GM18502 (cell line): ENCODE results near the gene FCAMR.

Experiments used
- ATAC-seq: cut with Tn5 transposase; IDR thresholded peaks from one replicate; pipeline ENCODE4 v1.9.1; 2021; ENCODE audit warnings: mild to moderate bottlenecking; ENCODE audit not compliant: unreplicated experiment, poor library complexity

FCAMR gene, protein sequence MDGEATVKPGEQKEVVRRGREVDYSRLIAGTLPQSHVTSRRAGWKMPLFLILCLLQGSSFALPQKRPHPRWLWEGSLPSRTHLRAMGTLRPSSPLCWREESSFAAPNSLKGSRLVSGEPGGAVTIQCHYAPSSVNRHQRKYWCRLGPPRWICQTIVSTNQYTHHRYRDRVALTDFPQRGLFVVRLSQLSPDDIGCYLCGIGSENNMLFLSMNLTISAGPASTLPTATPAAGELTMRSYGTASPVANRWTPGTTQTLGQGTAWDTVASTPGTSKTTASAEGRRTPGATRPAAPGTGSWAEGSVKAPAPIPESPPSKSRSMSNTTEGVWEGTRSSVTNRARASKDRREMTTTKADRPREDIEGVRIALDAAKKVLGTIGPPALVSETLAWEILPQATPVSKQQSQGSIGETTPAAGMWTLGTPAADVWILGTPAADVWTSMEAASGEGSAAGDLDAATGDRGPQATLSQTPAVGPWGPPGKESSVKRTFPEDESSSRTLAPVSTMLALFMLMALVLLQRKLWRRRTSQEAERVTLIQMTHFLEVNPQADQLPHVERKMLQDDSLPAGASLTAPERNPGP

DNA sequence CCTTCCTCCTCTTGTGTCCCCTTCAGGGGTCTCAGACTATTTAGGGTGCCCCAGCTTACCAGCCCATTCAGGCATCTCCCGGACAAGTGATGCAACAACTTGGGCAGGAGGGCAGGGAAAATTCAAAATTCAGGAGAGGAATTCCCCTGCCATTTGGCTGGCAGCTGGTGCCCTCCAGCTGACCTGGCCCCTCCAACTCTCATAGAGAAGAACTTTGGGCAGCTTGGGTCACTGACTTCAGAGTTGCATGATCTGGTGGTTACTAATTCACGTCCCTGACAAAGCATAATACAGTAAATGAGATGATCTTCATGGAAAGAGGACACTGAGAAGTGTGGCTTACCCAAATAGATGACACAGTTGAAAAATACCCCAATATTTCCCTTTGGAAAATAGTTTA lies at the start of gene FCAMR:
Gene FCAMR, minus strand, starts transcription at position 15 of the 400 bp plus-strand sequence. CDS start 335 bp downstream, outside the sequence.
- ATAC-seq: no peak

DNA sequence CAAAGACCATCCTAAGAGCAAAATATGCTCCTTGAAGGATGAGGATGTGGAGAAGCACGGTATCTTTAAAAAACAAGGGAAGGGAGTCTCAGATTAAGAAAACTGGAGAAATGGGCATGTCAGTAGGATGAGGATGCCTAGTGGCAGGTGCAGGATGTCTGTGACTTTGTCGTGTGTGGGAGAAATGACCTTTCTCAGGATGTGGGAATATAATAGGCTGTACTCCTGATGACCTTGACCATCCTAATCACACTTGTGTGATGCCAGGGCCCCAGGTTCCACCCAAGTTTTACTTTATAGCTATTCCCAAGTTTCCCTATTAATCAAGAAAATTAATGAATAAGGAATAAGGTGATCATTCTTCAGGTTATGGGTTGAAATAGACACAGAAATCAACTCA lies 49.4 kb upstream of the FCAMR start:
- no peak for ATAC-seq

DNA sequence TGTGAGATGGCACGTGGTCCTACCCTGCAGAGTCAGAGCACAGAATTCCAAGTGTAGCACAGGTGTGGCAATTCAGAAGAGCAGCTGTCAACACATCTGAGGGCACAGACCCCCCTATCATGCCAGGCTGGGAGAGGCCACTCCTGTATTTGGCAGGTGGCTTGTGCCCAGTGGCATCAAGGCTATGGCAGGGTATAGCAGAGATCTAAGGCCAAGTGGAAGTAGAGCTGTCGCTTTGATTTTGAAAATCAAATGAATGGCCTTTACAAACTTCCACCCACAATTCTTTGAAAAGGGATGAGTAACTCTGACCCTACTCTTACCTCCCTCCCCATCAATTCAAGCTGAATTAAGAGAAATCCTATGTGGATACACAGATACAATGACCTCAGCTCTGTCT lies 48.9 kb upstream of the FCAMR start:
- ATAC-seq: no peak

DNA sequence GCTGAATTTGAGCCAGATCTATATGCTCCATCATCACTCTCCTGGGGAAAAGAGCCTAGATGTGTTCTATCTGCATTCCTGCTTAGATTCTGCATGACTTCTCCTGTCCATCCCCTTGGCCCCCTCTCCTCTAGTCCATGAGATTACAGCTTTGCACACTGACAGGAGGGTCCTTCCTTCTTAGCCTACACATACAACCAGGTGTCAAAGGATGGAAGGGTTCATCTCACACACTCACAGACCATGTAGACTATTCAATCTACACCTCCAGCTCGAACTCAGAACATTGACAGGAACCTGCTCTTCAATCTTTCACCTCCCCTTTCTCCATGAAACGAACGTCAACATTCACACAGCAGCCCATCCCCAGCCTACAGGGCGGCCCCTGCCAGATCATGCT lies 48.4 kb upstream of the FCAMR start:
- no peak for ATAC-seq

DNA sequence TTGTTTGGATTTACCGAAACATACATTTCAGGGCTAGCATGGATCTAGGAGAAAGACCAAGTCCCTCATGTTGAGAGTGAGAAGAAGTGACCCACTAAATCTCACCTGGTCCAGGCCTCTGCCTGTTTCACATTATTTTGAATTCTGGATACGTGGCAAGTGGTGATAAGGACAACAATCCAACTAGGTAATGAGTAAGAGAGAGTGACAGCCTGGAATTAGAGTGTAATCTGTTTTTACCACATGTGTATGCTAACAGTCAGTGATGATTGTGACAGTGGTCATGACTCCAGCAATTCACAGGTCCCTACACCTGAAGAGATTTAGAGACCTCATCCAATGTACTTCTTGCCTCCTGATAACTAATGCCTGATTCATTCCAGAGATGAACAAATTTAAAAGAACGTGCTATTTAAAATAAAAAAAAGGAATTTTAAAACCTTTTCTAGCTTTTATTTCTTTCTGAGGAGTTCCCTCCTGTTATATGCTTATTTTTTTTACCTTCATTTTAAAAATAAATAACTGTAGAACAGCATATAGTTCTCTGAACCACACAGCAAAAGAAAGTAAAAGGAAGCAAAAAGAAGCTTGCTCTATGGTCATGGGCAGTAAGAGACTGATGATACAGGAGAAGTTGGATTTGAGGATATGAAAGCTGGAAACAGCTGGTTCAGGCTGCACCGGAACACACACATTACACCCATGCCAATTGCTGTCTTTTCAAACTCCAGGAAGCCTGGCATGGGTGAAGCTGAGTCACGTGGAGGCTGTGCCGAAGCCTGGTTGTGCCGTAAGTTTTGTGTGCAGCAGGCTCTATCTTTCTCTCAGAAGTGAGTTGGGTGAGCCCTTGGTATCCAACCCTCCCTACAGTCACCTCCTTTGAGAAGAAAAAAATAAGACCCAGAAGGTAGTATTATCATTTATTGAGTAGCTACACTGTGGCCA lies 47.6 kb upstream of the FCAMR start:
- no peak for ATAC-seq

DNA sequence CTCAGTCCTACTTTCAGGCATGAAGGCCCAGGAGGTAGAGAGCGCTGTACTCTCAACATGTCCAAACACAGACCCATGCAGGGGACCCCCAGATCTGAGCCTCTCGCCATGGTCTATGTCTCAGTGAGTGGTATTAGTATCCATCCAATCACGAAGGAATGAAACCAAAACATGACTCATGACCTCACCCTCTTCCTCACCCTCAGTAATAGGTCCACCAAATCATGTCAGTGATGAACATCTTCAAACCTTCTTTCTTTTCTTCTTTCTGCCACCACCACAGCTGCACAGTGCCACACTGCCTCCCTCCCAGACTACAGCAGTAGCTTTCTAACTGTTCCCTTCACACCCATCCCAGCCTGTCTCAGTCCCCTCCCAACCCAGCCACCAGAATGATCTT lies 45.5 kb upstream of the FCAMR start:
- ATAC-seq: no peak

DNA sequence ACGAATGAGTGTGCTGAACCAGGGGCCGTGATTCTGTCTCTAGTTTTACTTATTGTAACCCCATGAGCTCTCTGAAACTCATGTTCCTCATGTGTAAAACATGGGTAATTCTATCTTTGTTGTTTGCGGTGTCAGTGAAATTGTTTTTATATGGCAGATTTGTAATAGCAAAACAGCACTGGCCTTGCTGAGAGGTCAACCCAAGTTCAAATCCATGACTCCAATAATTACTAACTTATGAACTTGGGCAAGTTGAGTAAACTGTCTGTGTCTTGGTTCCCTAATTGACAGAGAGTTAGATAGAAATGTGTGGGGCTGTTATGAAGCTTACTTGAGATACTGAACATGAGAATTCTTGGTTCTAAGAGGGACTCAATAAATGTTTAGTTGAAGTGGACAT lies 44.5 kb upstream of the FCAMR start:
- no peak for ATAC-seq

DNA sequence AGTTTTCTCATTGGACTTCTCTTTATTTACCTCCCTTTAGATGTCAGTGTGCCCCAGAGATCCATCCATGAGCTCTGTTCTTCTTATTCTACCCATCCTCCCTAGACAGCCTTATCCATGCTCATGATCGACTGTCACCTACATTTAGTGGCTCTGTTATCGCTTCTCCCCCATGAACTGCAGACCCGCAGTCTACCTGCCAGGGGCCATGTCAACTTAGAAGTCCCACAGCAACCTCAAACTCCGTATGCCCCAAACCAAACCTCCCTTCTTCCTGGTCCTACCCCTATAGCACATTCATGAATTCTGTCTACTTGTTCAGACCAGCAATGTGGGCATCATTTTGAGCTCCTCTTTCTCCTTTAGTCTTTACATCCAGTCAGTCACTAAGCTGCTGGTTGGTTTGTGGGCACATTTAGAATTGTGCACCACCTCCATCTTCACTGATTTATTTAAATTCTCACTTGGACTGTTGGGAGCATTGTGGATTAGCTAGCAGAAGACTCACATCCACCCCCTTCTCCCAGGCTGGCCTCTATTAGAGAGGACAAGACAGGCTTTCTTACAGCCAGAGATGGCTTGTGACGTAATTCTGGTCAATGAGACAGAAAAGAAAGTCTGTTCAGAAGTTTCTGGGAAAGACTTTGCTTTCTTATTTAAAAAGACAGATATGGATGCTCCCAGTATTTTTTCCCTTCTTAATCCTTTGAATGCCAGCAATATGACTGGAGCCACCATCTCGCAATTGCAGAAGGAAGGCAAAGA lies 43.2 kb upstream of the FCAMR start:
- ATAC-seq: no peak

DNA sequence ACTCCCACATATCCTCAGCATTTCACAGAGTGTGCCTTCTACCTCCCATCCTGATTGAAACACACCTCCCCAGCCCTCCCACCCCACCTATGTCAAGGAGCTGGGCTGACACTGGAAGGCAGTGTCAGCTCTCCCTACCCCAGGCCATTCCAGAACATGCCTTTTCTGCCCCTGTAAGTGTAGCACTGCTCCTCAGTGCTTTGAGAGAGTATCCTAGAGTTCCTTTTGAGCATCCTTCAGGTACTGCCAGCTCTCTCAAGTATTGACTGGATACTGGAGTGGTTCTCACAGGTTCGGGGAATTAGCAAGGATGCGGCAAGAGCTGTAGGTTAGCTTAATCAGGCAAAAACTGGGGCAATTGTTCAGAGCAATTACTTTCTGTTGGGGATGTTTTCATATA lies 40.5 kb upstream of the FCAMR start:
- no peak for ATAC-seq

DNA sequence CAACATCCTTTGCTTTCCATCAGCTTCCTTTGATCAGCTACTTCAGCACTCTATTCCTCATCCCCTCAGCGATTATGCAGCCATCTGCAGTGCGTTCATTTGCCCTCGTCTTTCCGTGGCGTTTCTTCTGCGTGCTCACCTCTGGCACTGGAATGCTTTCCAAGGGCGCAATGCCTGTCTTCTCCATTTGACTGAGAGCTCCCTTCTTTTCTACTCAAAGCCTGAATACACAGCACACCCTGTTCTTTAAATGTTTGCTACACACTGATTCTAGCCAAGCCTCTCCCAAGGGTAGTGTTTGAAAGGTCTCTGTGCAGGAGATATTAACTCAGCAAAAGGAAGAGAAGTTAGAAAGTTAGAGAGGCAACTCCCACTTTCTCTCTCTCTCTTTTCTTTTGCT lies 39.7 kb upstream of the FCAMR start:
- no peak for ATAC-seq

DNA sequence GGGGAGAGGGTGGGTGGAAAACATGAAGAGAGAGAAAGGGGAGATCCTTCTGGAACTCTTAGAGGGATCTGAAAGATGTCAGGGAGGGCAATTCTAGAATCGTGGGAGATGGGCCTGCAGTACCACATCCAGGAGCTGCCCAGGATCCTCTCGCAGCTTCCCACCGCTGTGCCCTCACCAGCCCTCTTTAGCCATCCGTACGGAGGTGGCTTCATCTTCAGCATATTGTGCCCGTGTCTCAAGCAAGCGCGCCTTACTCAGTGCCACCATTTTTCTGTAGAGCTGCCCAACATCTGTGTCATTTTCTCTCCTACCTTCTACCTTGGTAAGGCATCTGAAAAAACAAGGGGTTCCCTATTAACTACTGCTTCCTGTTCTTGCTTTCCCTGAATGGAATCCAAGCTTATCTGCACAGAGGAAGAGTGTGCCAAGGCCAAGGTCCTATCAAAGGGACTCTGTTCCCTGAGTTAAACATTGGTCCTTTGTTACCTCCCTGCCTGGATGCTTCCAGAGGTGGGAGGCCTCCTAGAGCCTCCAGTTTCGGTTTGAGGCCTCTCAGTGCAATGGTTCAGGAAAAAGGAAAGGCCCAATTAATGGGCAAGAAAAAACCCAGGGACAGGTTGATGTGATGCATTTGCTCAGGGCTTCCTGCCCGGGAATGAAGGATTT lies 39.1 kb upstream of the FCAMR start:
- no peak for ATAC-seq

DNA sequence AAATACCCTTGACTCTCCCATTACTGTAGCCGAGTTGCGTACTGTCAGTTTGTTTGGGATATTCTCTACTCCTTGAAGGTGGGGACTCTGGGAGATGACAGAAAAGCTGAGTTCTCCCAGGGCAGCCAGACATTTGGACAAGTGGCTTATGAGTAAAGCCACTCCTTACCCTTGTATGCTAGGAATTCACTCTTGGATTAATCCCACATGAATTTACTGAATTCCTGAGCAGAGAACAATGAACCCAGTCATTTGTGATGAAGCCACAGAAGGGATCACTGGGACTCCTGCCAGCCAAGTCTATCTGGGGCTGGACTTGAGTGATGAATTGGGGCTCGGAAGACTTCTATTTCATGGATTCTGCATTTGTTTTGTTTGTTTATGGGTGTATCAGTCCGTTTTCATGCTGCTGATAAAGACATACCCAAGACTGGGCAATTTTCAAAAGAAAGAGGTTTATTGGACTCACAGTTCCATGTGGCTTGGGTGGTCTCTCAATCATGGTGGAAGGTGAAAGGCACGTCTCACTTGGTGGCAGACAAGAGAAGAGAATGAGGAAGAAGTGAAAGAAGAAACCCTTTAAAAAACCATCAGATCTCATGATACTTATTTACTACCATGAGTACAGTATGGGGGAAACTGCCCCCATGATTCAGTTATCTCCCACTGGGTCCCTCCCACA lies 37.2 kb upstream of the FCAMR start:
- no peak for ATAC-seq

DNA sequence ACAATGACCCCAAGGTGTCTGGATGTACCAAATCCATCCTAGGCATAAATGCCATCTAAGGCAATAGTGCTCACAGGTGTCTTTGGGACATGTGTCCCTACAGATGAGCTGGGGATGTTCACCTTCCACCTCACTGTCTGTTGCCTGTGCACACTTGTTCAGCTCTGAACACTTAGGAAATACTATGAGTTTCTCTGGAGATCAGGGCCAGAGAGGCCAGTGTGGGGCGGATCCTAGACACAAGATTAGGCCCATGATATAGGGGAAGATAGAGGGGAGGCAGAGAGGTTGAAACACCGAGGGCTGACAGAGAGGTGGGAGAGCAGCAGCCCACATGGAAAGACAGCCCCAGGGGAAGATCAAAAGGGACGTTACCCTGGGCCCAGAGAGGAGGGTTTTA lies 36.7 kb upstream of the FCAMR start:
- ATAC-seq: no peak

DNA sequence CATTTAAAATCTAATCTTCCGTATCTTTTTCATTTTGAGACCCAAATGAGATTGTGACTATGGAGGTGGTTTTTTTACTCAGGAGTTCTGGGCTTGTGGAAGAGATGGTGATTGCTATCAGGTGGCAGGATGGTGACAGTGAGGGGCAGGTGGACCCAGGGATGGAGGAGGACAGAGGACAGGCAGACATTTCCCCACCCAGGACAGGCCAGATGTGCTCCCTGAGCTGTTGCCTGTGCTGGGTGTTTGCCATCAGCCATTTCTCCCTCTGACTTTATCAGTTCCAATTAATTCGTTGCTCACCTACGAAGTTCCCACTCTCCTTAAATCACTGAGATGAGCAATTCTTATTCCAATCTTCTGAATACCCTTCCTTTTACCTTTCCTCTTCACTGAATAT lies 35.8 kb upstream of the FCAMR start:
- ATAC-seq: no peak

DNA sequence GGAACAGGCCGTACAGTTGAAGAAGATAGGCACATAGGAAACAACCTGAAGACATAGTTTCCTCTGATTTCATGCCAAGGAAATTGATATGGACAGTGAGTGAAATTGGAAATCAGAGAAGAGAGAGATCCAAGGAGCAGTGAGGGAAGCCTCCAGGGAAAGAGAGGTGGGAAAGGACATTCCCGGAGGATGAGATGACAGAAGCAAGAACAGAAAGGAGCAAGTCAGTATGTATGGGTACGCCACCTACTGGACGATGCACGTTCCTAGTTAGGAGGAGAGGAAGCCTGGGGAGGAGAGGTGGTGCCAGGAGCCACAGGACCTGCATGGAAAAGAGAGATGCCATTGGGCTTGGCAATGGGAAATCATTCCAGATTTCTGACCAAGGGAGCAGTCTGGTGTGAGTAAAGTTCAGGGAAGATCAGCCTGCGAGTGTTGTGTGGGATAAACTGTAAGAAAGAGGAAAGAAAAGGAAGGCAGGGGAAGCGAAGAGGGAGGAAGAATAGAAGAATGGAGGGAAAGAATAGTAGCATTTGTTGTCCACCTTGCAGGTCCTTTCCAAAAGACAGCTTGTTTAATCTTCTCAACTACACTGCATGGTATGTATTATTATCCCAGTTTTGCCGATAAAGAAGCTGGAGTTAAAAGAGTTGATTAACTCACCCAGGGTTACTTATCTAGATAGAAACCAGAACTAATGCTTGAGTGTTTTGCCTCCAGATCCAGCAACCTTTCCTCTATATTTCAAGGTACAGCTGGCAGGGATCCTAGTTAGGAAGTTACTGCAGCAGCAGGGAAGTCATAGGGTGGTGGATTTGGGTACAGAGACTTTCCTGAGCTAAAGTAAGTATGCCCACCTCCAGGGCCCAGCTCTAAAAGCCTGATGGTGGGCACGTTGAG lies 34.9 kb upstream of the FCAMR start:
- ATAC-seq: no peak

DNA sequence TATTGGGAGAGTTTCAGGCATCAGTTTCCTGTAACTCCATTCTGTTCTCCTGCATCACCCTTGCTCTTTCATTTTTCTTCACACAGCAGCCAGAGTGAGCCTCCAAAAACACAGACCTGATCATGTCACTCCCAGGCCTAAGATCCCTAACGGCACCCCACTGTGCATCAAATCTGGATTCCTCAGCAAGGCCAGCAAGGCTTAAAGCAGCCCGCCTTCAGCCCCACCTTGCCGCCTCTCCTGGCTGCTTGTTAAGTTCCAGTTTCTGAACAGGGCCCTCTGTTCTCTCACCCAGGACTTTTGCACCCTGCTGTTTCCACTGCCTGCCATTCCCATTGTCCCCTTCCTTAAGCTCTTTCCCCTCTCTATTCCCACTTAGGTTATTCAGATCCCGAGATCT lies 33.0 kb upstream of the FCAMR start:
- no peak for ATAC-seq

DNA sequence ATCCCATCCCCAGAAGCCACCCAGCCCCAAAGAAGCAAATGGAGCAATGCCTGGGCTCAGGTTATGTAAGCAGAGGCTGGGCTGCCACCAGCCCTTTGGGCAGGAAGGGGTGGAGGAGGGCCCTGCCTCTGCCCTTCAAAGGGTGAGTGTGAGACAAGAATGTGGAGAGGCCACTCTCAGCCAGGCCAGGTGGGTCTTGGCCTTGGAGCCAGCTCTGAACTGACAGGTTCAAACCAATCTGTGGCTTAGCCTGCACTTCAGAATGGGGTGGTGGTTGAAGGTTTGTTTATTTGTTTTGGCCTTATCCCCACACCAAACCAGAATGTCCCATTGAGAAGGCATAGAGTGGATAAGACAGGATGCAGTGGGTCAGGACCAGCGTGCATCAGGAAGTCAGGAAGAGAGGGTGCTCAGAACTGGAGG lies 32.5 kb upstream of the FCAMR start:
- no peak for ATAC-seq
